DND-41 (cell line): ENCODE data around the gene TGFB1.

Experiments
- ATAC-seq: fragments of 200-7000 bp; cut with Tn5 transposase; 3 replicates; pipeline ENCODE4 v1.9.1; 2021; ENCODE audit warnings: low read depth; ENCODE audit not compliant: insufficient read depth
- DNase-seq: peaks from one replicate; pipeline ENCODE4 v3.0.0-alpha.2; 2020
- H2AFZ ChIP-seq: 2 replicates; pipeline ENCODE4 v1.6.0; 2012; ENCODE audit warnings: low read depth, low read length
- H3K27ac ChIP-seq: 2 replicates; pipeline ENCODE4 v1.5.1; 2012; ENCODE audit warnings: low read length, inconsistent platforms
- H3K27me3 ChIP-seq: fragments of 200-600 bp; sonication (generic); 2 replicates; pipeline ENCODE4 v1.6.0; 2012; ENCODE audit warnings: low read length, mild to moderate bottlenecking, inconsistent platforms; ENCODE audit not compliant: insufficient read depth, poor library complexity
- H3K36me3 ChIP-seq: 2 replicates; pipeline ENCODE4 v1.5.1; 2012; ENCODE audit warnings: low read length, inconsistent platforms; ENCODE audit not compliant: insufficient read depth
- H3K4me1 ChIP-seq: 2 replicates; pipeline ENCODE4 v1.5.1; 2012; ENCODE audit warnings: mild to moderate bottlenecking, low read length; ENCODE audit not compliant: insufficient read depth
- H3K4me2 ChIP-seq: 2 replicates; pipeline ENCODE4 v1.6.0; 2012; ENCODE audit warnings: mild to moderate bottlenecking, moderate library complexity, low read length, inconsistent platforms; ENCODE audit not compliant: insufficient read depth
- H3K4me3 ChIP-seq, 2 experiments: fragments of 200-600 bp in 1 of 2; shearing (Covaris generic) in 1 of 2; 2 replicates each; pipeline ENCODE4 v1.5.1; 2012 to 2016; ENCODE audit warnings: inconsistent platforms in 2 of 2, low read length in 2 of 2, mild to moderate bottlenecking in 2 of 2, low read depth in 1 of 2, moderate library complexity in 1 of 2
- H3K79me2 ChIP-seq: 2 replicates; pipeline ENCODE4 v1.6.0; 2012; ENCODE audit warnings: low read length, inconsistent platforms; ENCODE audit not compliant: insufficient read depth
- H3K9ac ChIP-seq: 2 replicates; pipeline ENCODE4 v1.6.0; 2012; ENCODE audit warnings: low read depth, mild to moderate bottlenecking, inconsistent platforms, low read length, moderate library complexity
- H3K9me3 ChIP-seq: 2 replicates; pipeline ENCODE4 v1.5.1; 2012; ENCODE audit warnings: low read length, moderate library complexity, mild to moderate bottlenecking, inconsistent platforms; ENCODE audit not compliant: insufficient read depth, severe bottlenecking
- H4K20me1 ChIP-seq: 2 replicates; pipeline ENCODE4 v1.6.0; 2012; ENCODE audit warnings: low read length; ENCODE audit not compliant: insufficient read depth
- CTCF ChIP-seq: IDR thresholded peaks from 2 replicates; pipeline ENCODE4 v1.5.1; 2012; ENCODE audit warnings: borderline replicate concordance, low read length, moderate library complexity, mild to moderate bottlenecking; ENCODE audit not compliant: poor library complexity, severe bottlenecking; ENCODE audit errors: extremely low read depth
- EZH2 ChIP-seq: IDR thresholded peaks from 3 replicates; pipeline ENCODE4 v1.6.1; 2012; ENCODE audit warnings: borderline replicate concordance, low read depth, mild to moderate bottlenecking, moderate library complexity, low read length, inconsistent platforms; ENCODE audit not compliant: severe bottlenecking

TGFB1 gene

GRCh38 chr19:41364524-41365391, 11.0 kb upstream of the TGFB1 start:
- Histone ChIP-seq H3K27ac (peak overlapping the region; percentile 99), H2AFZ (peak overlapping the region; percentile 87), H4K20me1 (no peaks in the 10 kb centered on the region), H3K27me3 (no peaks in the 10 kb centered on the region), H3K9ac (peak overlapping the region; percentile 81), H3K4me1 (peaks cover 23% of the 10 kb centered on the region), H3K9me3 (no peaks in the 10 kb centered on the region), H3K79me2 (peaks cover 35% of the 10 kb centered on the region), H3K36me3 (peaks cover 6% of the 10 kb centered on the region), H3K4me2 (peak overlapping the region; percentile 94), H3K4me3 (peak overlapping the region; percentile 46 to 80)
- TF ChIP-seq CTCF (no peak), EZH2 (no peak)
- ATAC-seq = no peak
- no peak for DNase-seq

- Histone ChIP-seq H3K9ac (peak within 1 kb of the TSS; percentile 81), H4K20me1 (no peaks in the 10 kb centered on the region), H3K36me3 (peaks cover 6% of the 10 kb centered on the region), H3K4me1 (peaks cover 23% of the 10 kb centered on the region), H3K4me3 (peak within 1 kb of the TSS; percentile 46 to 80), H3K4me2 (peak within 1 kb of the TSS; percentile 94), H3K9me3 (no peaks in the 10 kb centered on the region), H3K79me2 (peaks cover 35% of the 10 kb centered on the region), H2AFZ (peak within 1 kb of the TSS; percentile 87), H3K27ac (peak within 1 kb of the TSS; percentile 99), H3K27me3 (no peaks in the 10 kb centered on the region)
- TF ChIP-seq CTCF (no peak), EZH2 (no peak)
- DNase-seq (peak; percentile 99), ATAC-seq (peak; percentile 96)
These were observed 10.2 kb upstream of the TGFB1 start, which contains the start of gene B9D2 for GRCh38 chr19:41363753-41364523. TSS of gene B9D2 (minus strand) at chr19:41364149. CDS start at chr19:41363519, 630 bp downstream.

- H3K4me1 ChIP-seq = peaks cover 23% of the 10 kb centered on the region
These were observed 9.6 kb upstream of the TGFB1 start for GRCh38 chr19:41363371-41363752.

More at GRCh38 chr19:41363371-41363752, 9.6 kb upstream of the TGFB1 start:
- DNase-seq (no peak), ATAC-seq (no peak)
- Histone ChIP-seq H3K27ac (peak overlapping the region; percentile 99), H3K4me2 (peak overlapping the region; percentile 94), H3K79me2 (peaks cover 35% of the 10 kb centered on the region), H3K9me3 (no peaks in the 10 kb centered on the region), H3K4me3 (peak overlapping the region; percentile 46 to 80; a peak in 3 of 4 replicates), H4K20me1 (no peaks in the 10 kb centered on the region), H2AFZ (peak overlapping the region; percentile 86), H3K9ac (peak overlapping the region; percentile 81), H3K27me3 (no peaks in the 10 kb centered on the region), H3K36me3 (peaks cover 6% of the 10 kb centered on the region)
- TF ChIP-seq EZH2 (no peak), CTCF (no peak)
